GM18507 (cell line): Measurements from ENCODE around the gene TMEFF1.
"Not testable (repeated sequence)": the region's sequence is repeated elsewhere in the genome, so short reads cannot be mapped to it uniquely, and the experiment has no call there.

Source experiments
- DNase-seq: peaks from one replicate; pipeline ENCODE4 v3.0.0; 2011; ENCODE audit warnings: low read depth; ENCODE audit not compliant: insufficient read length; ENCODE audit errors: extremely low spot score
- FAIRE-seq: peaks from 2 replicates; lab custom pipeline; 2011; peaks lifted over from hg19 to GRCh38; lab: Jason Lieb, UNC

The TMEFF1 gene

GRCh38 chr9:100485196-100485595 is 12.2 kb downstream of the TMEFF1 start:
- FAIRE-seq (no peak), DNase-seq (no peak)

GRCh38 chr9:100486479-100487176 is 13.7 kb downstream of the TMEFF1 start:
- DNase-seq (no peak), FAIRE-seq (no peak)

DNA sequence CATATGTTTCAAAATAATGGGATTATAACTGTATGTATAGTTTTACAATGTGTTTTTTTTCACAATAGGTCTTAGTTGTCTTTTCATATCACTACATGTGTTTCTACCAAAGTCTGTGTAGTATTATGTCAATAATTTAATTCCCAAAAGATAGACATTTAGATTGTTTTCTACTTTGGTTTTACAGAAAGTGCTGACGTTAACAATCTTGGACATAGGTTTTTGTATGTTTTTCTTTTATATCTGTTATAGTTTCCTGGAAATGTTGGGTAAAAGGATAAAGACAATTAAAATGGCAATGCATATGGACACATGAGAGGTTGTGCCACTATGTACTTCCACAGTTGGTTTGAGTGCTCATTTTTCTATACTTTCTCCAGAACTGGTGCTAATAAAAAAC is 15.2 kb downstream of the TMEFF1 start:
- DNase-seq: no peak
- no peak for FAIRE-seq

GRCh38 chr9:100489836-100490235 is 16.9 kb downstream of the TMEFF1 start:
- FAIRE-seq: no peak
- DNase-seq: no peak

GRCh38 chr9:100492952-100493351 is 20.0 kb downstream of the TMEFF1 start:
- FAIRE-seq (no peak), DNase-seq (no peak)

GRCh38 chr9:100498592-100498991 is 25.6 kb downstream of the TMEFF1 start:
- no peak for FAIRE-seq
- DNase-seq: no peak

DNA sequence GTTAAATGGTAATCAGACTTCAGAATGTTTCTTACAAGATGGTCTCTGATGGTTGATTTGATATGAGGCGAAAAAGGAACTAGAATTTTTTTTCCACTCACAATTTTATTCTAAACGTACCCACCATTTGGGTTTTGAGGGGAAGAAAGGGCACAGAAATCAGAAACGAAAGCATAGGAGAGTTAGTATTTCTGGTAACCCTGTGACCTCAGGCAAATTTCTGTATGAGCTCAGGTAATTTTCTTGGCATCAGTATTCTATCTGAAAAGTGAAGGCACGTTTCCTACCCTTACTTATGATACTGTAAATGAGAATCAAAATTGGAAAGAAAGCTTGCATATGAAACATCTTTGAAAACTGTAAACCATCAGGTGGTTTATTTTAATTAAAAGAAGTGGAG is 26.5 kb downstream of the TMEFF1 start:
- no peak for DNase-seq
- FAIRE-seq: no peak

GRCh38 chr9:100499866-100500265 is 26.9 kb downstream of the TMEFF1 start:
- FAIRE-seq (no peak), DNase-seq (no peak)

DNA sequence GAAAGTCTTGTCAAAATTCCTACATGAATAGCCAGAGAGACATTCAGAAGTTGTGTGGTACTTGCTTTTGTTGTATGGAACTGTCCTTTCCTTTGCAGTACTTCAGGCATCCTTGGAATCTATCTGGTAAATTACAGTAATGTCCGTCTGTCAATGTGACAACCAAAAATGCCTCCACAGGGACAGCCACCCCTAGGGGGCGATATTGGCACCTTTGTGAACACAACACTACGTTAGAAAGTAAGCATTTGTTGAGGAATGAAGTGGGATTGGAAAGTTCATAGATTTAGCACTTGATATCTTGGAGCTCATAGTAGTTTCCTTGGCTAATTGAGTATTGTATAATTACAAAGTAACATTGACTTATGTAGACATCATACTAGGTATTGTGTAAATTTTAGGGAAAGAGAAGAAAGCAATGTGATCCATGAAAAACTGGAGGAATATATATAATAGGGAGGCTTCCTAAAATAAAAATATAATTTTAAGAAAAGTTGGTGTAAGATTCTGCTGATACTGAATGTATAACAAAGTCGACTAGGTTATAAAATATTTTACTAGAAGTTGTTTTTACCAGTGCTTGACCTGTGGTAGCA is 32.7 kb downstream of the TMEFF1 start:
- DNase-seq (no peak), FAIRE-seq (peak; percentile 80)

DNA sequence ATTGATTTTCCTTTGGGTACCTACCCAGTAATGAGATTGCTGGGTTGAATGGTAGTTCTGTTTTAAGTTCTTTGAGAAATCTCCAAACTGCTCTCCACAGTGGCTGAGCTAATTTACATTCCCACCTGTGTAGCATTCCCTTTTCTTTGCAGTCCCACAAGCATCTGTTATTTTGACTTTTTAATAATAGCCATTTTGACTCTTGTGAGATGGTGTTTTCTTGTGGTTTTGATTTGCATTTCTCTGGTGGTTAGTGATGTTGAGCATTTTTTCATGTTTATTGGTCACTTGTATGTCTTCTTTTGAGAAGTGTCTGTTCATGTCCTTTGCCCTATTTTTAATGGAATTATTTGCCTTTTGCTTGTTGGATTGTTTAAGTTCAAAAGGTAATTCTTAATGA is 34.4 kb downstream of the TMEFF1 start:
- FAIRE-seq: peak; percentile 57

GRCh38 chr9:100511205-100511604 is 38.3 kb downstream of the TMEFF1 start:
- no peak for DNase-seq
- FAIRE-seq: no peak

More for the DNA sequence above, 34.4 kb downstream of the TMEFF1 start:
- DNase-seq: not testable (repeated sequence)

DNA sequence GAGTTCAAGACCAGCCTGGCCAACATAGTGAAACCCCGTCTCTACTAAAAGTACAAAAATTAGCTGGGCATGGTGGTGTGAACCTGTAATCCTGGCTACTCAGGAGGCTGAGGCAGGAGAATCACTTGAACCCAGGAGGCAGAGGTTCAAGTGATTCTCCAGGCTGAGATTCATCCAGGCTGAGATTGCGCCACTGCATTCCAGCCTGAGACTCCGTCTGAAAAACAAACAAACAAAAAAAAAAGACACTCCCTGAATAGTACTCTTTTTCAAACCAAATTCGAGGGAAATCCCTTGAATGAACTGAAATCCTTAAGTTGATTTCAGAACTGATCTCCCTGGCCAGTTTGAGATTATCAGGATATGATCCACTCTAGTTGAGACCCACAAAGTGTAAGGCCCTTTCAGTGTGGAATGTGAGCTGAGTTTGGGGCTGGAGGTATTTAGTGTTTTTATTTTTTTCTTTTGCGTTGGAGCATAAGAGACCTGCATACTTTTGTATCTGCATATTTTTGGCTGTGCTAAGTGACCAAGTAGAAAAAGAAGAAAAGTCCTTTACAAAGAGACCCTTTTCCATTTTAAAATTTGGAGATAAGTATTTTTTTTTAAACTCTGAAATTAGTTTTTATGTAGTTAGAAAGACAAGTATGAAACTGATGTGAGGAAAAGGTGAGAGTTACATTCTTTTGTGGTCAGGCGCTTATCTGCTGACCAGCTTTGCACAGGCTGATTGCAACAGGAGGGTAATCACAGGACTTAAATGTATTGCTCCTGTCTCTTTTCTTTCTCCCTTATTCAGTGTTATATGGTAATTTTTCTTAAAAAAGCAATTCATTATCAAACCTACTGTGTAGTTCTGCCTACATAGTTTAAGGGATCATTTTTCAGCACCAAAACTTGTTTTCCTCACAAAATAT is 42.9 kb downstream of the TMEFF1 start:
- no peak for DNase-seq
- no peak for FAIRE-seq

DNA sequence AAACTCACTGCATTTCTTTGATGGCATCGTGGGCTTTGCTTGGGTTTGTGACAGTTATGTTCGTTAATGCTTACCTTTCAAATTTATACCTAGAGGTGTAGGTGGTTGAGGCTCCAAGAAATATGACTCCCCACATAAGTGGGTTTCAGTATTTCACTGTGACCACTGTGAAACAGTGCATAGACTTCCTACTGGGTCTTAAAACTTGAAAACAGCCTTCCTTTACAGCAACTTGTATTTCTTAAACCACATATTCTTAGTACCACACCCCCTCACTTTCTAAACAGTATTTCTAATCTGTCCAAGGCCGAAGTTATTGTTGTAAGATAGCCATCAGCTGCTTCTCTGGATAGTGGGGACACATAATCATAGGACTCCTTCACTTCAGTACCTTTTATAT is 48.3 kb downstream of the TMEFF1 start:
- no peak for FAIRE-seq
- DNase-seq: no peak

GRCh38 chr9:100525563-100525962 is 52.6 kb downstream of the TMEFF1 start:
- DNase-seq: no peak
- no peak for FAIRE-seq

GRCh38 chr9:100527180-100527794 is 54.3 kb downstream of the TMEFF1 start:
- FAIRE-seq, DNase-seq: not testable (repeated sequence)

DNA sequence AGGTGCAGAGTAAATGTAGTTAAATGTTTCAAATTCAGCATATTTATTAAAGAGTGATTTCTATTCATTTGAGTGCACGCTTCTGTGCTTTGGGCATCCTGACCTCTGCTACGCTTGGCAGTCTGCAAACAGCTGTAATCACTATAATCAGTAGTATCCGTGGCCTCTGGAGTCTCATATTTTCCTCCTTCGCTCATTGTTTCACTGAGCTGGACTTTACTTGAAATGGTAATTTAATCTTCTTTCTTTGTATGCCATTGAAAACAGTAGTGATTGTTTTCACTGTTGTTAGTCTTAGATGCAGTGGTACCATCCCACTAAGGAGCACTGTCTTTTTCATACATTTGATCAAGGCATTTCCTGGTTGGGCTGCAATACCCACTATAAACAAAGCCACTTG is 61.5 kb downstream of the TMEFF1 start:
- no peak for DNase-seq
- FAIRE-seq: no peak

DNA sequence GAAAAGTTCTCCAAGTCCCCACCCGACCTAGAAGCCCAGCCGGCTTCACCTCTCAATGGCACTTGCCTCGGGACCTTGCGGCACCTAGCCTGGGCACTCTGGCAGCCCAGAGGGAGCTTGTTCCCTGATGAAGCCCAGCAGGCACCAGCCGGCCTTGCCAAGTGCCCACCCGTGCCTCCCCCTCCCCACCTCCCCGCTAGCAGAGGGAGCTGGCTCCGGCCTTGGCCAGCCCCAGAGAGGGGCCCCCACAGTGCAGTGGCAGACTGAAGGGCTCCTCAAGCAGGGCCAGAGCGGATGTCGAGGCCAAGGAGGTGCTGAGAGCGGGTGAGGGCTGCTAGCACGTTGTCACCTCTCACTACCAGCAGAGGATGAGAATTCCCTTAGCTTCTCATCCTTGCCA is 67.4 kb downstream of the TMEFF1 start:
- no peak for DNase-seq
- FAIRE-seq: no peak

- FAIRE-seq (no peak), DNase-seq (no peak)
Measured at GRCh38 chr9:100549048-100549447, 76.1 kb downstream of the TMEFF1 start.

DNA sequence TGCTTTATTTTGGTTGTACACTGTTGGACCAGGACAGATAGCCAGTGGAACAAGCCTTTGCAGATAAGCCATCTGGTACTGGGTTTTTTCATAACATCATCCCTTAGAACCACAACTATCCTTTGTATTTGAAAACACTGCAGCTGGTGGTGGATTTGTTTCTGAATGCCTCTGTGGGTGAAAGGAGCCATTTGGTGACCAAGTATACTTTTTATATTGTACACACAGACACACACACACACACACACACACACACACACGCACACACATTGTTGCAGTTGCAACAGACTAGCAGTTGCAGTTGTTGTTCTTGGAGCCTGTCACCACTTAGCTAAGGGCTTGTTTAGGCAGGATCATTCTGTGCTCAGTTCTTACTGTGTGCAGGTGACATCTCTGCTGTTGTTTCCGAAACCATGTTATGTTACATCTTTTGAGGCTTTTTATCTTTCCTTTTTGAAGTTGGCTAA is 82.0 kb downstream of the TMEFF1 start:
- no peak for FAIRE-seq
- DNase-seq: no peak

DNA sequence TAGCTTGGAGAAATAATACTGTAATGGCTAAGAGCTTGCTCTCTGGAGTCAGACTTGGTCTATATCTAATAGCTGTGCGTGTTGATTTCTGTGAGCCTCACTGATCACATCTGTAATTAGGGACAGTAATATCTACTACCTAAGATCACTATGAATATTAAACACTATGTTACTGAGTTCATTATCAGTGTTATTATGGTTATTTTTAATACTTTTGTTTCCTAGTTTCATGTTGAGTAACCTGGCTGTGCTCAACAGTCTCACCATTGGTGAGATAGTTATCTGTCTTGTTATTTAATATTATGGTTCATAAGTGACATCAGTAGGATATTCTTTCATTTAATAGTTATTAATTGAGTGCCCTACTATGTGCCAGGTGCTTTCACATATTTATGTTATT is 82.5 kb downstream of the TMEFF1 start:
- DNase-seq (no peak), FAIRE-seq (no peak)
